GM13976 (cell line): ENCODE data around the gene FBXL5.

Experiments used
- DNase-seq: peaks from one replicate; pipeline ENCODE4 v3.0.0; 2012; ENCODE audit warnings: low spot score
- in situ Hi-C: fragments of 300-500 bp; cut with MboI; formaldehyde crosslinking; loops from one replicate; pipeline ENCODE4 v1.12.0; 2022; ENCODE audit warnings: low sequenced_read_pairs, mixed read lengths, inconsistent platforms; ENCODE audit not compliant: unreplicated experiment
- TF ChIP-seq, protein P1 (sequence below): IDR thresholded peaks from 2 replicates; pipeline ENCODE4 v1.5.1; 2012; ENCODE audit warnings: borderline replicate concordance, mild to moderate bottlenecking; ENCODE audit not compliant: insufficient read depth; ENCODE audit errors: extremely low read depth, missing control alignments, control extremely low read depth

Gene FBXL5

DNA sequence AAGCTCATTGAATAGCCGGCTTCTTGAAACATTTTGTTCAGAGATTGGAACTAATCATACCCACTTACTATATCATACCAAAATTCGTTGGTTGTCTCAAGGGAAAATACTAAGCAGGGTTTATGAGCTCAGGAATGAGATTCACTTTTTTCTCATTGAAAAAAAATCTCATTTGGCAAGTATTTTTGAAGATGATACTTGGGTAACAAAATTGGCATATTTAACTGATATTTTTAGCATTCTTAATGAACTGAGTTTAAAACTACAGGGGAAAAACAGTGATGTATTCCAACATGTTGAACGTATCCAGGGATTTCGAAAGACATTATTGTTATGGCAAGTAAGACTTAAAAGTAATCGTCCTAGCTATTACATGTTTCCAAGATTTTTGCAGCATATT, 32.9 kb upstream of the FBXL5 start:
- no peak for DNase-seq
- TF ChIP-seq, protein P1, sequence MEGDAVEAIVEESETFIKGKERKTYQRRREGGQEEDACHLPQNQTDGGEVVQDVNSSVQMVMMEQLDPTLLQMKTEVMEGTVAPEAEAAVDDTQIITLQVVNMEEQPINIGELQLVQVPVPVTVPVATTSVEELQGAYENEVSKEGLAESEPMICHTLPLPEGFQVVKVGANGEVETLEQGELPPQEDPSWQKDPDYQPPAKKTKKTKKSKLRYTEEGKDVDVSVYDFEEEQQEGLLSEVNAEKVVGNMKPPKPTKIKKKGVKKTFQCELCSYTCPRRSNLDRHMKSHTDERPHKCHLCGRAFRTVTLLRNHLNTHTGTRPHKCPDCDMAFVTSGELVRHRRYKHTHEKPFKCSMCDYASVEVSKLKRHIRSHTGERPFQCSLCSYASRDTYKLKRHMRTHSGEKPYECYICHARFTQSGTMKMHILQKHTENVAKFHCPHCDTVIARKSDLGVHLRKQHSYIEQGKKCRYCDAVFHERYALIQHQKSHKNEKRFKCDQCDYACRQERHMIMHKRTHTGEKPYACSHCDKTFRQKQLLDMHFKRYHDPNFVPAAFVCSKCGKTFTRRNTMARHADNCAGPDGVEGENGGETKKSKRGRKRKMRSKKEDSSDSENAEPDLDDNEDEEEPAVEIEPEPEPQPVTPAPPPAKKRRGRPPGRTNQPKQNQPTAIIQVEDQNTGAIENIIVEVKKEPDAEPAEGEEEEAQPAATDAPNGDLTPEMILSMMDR: no peak
- in situ Hi-C loops: no loop called here

DNA sequence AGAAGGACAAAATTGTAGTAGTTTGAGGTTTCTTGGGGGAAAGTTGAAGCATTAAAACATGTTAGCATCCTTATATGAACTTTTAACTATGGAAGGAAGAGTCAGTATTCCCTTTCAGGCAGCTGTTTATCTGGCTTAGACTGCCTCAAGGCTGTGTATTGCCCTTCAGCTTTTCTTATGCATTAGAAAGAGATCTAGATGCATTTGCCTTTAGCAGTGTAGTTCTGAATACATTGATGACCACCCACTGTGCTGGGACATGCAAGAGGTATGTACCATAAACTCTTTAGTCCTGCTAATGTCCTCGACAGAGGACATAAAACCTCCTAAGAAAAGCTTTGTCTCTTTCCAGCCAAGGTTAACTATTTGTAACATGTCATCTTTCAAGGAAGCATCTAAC, 29.3 kb upstream of the FBXL5 start:
- no peak for DNase-seq
- TF ChIP-seq, protein P1: no peak
- in situ Hi-C loops: no loop called here

- in situ Hi-C loops: no loop called here
These were observed 28.0 kb upstream of the FBXL5 start for GRCh38 chr4:15683143-15683495.

DNA sequence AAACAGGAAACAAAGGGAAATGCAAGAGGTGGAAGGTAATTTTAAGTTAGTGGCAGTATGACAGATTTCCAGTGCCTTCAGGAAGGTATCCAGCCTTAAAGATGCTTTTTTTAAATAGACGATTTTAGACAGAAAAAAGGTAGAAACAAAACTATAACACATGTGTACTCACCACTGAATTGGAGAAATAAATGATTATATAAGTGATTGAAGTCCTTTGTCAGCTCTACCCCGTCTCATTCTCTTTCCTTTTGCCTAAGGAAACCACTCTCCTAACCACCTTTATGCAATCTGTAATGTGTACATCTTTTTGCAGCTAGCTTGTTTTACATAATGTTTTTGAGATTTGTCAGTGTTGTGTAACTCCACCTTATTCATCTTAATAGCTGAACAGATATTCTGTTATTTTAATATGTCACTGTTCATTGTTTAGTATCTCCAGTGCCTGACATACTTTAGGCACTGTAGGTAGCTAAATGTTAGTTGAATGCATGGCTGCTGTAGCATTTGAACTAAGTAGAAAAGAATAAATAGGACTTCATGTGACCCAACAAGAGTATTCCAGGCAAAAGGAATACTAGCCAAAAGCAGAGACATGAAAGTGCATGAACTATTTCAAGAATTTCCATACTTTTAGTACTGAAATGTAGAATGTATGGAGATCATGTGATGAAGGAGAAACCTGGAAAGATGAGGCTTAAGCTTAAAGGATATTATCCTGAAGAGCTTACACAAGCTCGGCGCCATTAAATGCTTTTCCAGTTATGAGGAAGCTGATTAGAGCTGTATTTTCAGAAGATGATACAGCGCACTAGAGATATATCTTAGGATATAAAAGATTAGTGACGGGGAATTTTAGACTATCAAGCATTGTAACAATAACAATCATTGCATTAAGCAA, 27.3 kb upstream of the FBXL5 start:
- no peak for DNase-seq
- TF ChIP-seq, protein P1: no peak
- in situ Hi-C loops: no loop called here

More at GRCh38 chr4:15683143-15683495, 28.0 kb upstream of the FBXL5 start:
- DNase-seq: no peak
- TF ChIP-seq, protein P1: no peak

DNA sequence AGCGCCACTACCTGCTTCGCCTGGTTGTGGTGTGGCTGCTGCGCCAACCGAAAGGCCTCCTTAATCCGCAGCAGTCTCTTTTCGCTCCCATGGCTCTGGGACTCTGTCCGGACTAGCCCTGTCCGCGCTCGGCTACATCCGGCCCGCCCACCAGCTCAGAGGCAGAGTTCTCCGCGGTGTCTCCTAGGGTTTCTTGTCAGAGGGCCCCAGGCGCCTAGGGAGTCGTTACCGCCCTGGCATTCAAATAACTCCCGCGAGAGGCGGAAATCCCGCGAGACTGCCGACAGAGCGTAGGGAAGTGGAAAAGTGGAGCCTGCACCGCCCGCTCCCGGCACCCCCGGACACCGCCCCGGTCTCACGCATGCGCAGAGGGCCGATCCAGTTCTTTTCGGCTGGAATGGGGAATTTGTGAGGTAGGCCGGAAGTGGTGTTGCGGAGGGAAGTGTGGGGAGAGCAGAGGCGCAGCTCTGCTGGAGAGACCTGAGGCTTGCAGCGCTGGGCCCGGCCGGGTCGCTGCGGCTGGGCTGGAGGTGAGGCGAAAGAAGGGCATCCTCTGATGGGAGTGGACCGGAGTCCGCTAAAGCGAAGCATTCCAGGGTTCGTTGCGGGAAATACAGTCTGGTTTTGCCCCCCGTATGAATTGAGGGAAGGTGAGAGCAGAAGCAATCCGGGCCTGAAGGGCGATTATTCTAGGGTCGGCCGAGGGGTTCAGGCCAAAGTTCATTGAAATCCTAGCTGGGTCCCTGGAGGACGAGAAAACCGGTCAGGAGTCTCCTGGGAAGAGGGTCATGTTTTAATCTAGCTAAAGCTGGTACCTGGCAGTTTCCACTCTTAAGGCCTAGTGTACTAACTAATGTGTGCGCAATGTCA, 26.4 kb upstream of the FBXL5 start, which contains the start of gene FAM200B:
Gene FAM200B (plus strand): TSS at position 456 of the 870 bp plus-strand sequence. CDS start 5,151 bp downstream, outside the sequence.
- TF ChIP-seq, protein P1: no peak
- peak; percentile 99 for DNase-seq
- in situ Hi-C loops: no loop called here

DNA sequence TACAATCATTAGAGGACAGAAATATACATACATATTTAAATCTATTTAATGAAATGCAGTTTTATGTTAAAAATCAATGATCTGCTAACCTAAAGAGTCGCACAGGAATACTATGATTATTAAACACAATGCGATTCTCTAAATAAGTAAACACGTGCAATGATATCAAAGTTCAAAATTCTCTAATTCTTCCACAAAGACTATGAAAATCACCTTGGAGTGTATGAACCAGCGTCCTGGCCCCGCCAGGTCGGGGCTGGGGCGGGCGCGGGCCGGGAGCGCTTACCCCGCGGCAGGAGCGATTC, 25.9 kb upstream of the FBXL5 start:
- in situ Hi-C loops: no loop called here
- TF ChIP-seq, protein P1: no peak
- DNase-seq: no peak
